Neural crest cell (in vitro differentiated cells): ENCODE measurements around the gene PPM1L. TPM values are rescaled to one million over a fixed set of nuclear protein-coding genes. Genes with fewer than 3 reads are reported as not detected.
"Not testable (repeated sequence)": the region's sequence is repeated elsewhere in the genome, so short reads cannot be mapped to it uniquely, and the experiment has no call there.

Experiments
- DNase-seq: peaks from one replicate; pipeline ENCODE4 v3.0.0; 2021; ENCODE audit warnings: low read depth, mixed read lengths, low spot score
- H3K27ac Mint-ChIP-seq: one replicate; pipeline ENCODE4 v1.8.0; 2021; ENCODE audit warnings: mild to moderate bottlenecking, mixed read lengths; ENCODE audit not compliant: unreplicated experiment
- H3K27me3 Mint-ChIP-seq: 2 replicates; pipeline ENCODE4 v1.8.0; 2021; ENCODE audit warnings: low read depth, mild to moderate bottlenecking, mixed read lengths
- H3K36me3 Mint-ChIP-seq: 2 replicates; pipeline ENCODE4 v1.8.0; 2021; ENCODE audit warnings: low read depth, mild to moderate bottlenecking, mixed read lengths
- H3K4me1 Mint-ChIP-seq: 2 replicates; pipeline ENCODE4 v1.8.0; 2021; ENCODE audit warnings: mixed read lengths
- H3K4me3 Mint-ChIP-seq: one replicate; pipeline ENCODE4 v1.8.0; 2021; ENCODE audit warnings: mild to moderate bottlenecking, mixed read lengths
- H3K9me3 Mint-ChIP-seq: 2 replicates; pipeline ENCODE4 v1.8.0; 2021; ENCODE audit warnings: mixed read lengths
- total RNA-seq: library from RNA; stranded (reverse); gene quantifications from 2 replicates; pipeline ENCODE4 v1.2.1, GENCODE V29; 2021
- TF ChIP-seq, protein P1 (sequence below): fragments of 200-600 bp; sonication (generic); conservative IDR thresholded peaks from 2 replicates; pipeline ENCODE4 v1.5.0; 2021; ENCODE audit warnings: antibody characterized with exemption, mild to moderate bottlenecking

PPM1L gene
- total RNA-seq, 1 donor from 2014 or later, result 34.3 TPM

GRCh38 chr3:160980740-160981139, 224.7 kb downstream of the PPM1L start:
- Mint-ChIP-seq H3K36me3 (peaks cover 28% of the 10 kb centered on the region), H3K27ac (no peak overlapping the region)
- no peak for DNase-seq

DNA sequence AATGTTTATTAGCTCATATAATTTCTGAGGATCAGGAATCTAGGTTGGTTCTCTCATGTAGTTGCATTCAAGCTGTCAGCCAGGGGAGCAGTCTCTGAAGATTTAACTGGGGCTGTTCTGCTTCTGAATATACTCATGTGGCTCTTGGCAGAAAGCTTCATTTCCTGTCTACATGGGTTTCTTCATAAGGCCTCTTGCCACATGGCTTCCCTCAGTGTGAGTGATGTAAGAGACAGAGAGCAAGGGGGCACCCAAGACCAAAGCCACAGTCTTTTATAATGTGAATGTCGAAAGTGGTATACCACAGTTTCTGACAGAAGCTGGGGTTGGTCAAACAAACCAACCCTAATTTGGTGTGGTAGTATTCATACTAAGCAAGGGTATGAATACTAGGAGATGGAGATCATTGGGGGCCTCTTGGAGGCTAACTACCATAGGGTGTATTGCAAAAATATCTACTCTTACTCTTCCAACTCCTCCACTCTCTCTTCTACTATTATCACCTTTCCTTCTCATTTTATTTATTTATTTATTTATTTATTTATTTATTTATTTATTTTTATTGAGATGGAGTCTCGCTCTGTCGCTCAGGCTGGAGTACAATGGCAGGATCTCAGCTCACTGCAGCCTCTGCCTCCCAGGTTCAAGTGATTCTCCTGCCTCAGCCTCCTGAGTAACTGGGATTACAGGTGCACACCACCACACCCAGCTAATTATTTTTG, 225.3 kb downstream of the PPM1L start:
- Mint-ChIP-seq H3K27me3 (no peaks in the 10 kb centered on the region), H3K4me3 (no peak overlapping the region), H3K36me3 (peaks cover 28% of the 10 kb centered on the region), H3K4me1 (peaks cover 18% of the 10 kb centered on the region), H3K27ac (no peak overlapping the region), H3K9me3 (peaks cover 15% of the 10 kb centered on the region)
- TF ChIP-seq, protein P1, sequence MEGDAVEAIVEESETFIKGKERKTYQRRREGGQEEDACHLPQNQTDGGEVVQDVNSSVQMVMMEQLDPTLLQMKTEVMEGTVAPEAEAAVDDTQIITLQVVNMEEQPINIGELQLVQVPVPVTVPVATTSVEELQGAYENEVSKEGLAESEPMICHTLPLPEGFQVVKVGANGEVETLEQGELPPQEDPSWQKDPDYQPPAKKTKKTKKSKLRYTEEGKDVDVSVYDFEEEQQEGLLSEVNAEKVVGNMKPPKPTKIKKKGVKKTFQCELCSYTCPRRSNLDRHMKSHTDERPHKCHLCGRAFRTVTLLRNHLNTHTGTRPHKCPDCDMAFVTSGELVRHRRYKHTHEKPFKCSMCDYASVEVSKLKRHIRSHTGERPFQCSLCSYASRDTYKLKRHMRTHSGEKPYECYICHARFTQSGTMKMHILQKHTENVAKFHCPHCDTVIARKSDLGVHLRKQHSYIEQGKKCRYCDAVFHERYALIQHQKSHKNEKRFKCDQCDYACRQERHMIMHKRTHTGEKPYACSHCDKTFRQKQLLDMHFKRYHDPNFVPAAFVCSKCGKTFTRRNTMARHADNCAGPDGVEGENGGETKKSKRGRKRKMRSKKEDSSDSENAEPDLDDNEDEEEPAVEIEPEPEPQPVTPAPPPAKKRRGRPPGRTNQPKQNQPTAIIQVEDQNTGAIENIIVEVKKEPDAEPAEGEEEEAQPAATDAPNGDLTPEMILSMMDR, result no peak
- no peak for DNase-seq

More at GRCh38 chr3:160980740-160981139, 224.7 kb downstream of the PPM1L start:
- TF ChIP-seq, protein P1, result no peak
- Mint-ChIP-seq H3K4me3 (no peak overlapping the region), H3K9me3 (peaks cover 15% of the 10 kb centered on the region), H3K4me1 (peaks cover 18% of the 10 kb centered on the region), H3K27me3 (no peaks in the 10 kb centered on the region)

- TF ChIP-seq, protein P1, result no peak
- Mint-ChIP-seq H3K4me1 (peaks cover 18% of the 10 kb centered on the region), H3K4me3 (no peak overlapping the region), H3K9me3 (peaks cover 11% of the 10 kb centered on the region), H3K27ac (no peak overlapping the region), H3K36me3 (peaks cover 23% of the 10 kb centered on the region), H3K27me3 (no peaks in the 10 kb centered on the region)
- no peak for DNase-seq
These were observed 226.5 kb downstream of the PPM1L start for GRCh38 chr3:160982491-160982890.

- Mint-ChIP-seq H3K4me1 (peaks cover 18% of the 10 kb centered on the region), H3K36me3 (peaks cover 13% of the 10 kb centered on the region)
- DNase-seq, H3K4me3 Mint-ChIP-seq, H3K9me3 Mint-ChIP-seq, H3K27ac Mint-ChIP-seq, H3K27me3 Mint-ChIP-seq: not testable (repeated sequence)
These were observed 227.9 kb downstream of the PPM1L start for GRCh38 chr3:160983900-160984299.

DNA sequence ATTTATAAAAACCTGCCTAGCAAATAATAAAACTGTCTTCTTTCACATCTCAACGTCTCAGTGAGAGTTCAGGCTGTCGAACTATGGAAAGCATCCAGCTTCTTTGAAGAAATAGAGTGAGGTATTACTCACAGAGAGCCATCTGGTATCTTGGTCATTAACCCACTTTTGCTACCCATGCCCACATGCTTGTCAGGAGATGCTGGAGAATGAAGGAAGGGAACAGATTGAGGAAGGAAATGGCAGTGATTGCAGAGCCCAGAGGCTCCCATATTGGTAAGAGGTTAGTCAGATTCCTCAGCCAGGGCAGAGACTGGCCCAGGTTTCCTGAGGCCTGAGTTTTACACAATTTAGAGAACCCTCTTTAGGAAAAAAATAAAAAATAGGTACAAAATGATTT, 230.0 kb downstream of the PPM1L start:
- Mint-ChIP-seq H3K4me3 (no peak overlapping the region), H3K27me3 (no peaks in the 10 kb centered on the region), H3K27ac (no peak overlapping the region), H3K9me3 (peaks cover 6% of the 10 kb centered on the region), H3K36me3 (peaks cover 10% of the 10 kb centered on the region), H3K4me1 (peaks cover 18% of the 10 kb centered on the region)
- TF ChIP-seq, protein P1, result no peak
- no peak for DNase-seq
